HG02840 (cell line): ENCODE measurements around the gene ANKRD60.

ENCODE experiments used
- ATAC-seq: cut with Tn5 transposase; IDR thresholded peaks from one replicate; pipeline ENCODE4 v1.9.1; 2021; ENCODE audit warnings: mild to moderate bottlenecking, moderate library complexity, moderate number of reproducible peaks; ENCODE audit not compliant: unreplicated experiment, low FRiP score

ANKRD60 gene

DNA sequence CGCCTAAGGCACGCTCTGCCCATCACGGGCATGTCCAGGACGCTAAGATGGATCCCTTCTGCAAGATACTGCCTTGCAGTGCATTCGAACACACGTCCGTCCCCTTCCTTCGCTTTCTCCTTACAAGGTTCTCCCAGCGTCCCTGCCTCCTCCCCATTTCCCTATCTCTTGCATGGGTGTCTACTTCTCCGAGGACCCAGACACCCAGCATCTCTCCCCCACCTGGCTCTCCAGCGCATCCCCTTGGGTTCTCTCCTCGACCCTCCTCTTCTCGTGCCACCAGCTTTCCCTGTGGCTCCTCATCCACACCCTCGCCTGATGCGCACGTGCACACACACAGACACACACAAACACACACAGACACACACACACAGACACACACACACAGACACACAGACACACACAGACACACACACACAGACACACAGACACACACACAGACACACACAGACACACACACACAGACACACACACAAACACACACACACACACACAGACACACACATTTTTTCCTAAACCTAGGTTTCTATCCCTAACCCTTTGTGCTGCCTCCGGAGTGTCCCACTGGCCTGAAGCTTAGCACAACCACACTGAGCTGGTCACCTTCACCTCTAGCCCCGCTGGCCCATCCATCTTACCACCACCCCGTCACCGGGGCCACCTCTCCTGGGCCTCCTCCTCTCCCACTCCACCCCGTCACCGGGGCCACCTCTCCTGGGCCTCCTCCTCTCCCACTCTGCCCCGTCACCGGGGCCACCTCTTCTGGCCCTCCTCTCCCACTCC is 31.9 kb downstream of the ANKRD60 start:
- no peak for ATAC-seq

DNA sequence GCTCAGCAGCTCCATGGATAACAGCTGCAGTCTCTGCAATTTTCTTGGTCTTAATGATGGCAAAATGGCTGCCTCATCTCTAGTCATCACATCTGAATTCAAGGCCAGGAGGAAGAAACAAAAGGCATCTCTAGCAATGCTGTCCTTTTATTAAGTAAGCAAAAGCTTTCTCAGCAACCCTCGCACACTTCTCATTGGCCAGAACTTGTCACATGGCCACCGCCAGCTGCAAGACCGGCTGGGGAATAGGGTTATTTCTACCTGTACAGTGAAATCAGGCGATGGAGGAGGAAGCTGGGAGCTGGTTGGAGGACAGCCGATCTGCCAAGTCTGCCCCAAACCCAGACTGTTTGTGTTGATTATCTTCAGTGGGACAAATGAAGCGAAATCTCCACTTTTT is 33.4 kb downstream of the ANKRD60 start:
- ATAC-seq: no peak

DNA sequence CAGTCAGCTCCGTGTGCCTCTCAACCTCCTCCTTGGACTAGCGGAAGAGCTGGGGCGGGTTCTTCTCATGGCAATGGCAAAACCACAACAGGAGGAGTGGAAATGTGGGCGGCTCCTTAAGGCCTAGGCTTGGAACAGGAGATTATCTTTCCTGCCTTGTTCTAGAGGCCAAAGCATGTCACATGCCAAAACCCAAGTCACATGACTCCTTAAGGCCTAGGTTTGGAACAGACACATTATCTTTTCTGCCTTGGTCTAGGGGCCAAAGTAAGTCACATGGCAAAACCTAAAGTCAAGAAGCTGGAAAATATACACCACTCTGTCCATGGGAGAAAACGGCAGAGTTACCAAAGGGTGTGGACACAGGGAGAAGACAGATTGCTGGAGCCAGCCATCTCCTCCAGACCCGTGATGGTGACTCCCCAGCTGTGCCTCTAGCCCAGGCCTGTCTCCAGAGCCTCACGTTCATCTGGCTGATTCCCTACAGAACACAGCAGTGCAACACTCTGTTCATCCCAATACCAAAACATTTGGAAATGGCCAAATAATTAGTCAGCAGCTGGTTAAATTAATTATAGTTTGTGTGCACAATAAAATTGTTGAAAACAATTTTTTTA is 34.2 kb downstream of the ANKRD60 start:
- no peak for ATAC-seq

- no peak for ATAC-seq
Measured at GRCh38 chr20:58192567-58192966, 35.9 kb downstream of the ANKRD60 start.

- ATAC-seq: no peak
Measured at GRCh38 chr20:58192065-58192464, 36.4 kb downstream of the ANKRD60 start.

DNA sequence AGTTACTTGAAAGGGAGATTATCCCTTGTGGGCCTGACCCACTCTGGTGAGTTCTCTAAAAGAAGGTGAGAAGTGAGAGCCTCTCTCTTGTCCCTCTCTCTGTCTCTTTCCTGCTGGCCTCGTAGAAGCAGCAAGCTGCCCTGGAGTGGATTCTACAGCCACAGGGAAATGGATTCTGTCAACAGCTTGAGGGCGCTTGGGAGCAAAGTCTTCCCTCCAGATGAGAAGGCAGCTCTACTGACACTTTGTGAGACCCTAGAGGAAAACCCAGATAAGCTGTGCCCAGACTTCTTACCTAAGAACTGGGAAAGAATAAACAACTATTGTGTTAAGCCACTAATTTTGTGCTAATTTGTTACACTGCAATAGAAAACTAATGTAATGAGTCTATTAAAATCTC is 39.9 kb downstream of the ANKRD60 start:
- no peak for ATAC-seq

- ATAC-seq: no peak
Measured at GRCh38 chr20:58184984-58185383, 43.5 kb downstream of the ANKRD60 start.

- ATAC-seq: no peak
Measured at GRCh38 chr20:58184063-58184462, 44.4 kb downstream of the ANKRD60 start.

GRCh38 chr20:58182521-58183140 is 45.8 kb downstream of the ANKRD60 start:
- ATAC-seq: no peak

DNA sequence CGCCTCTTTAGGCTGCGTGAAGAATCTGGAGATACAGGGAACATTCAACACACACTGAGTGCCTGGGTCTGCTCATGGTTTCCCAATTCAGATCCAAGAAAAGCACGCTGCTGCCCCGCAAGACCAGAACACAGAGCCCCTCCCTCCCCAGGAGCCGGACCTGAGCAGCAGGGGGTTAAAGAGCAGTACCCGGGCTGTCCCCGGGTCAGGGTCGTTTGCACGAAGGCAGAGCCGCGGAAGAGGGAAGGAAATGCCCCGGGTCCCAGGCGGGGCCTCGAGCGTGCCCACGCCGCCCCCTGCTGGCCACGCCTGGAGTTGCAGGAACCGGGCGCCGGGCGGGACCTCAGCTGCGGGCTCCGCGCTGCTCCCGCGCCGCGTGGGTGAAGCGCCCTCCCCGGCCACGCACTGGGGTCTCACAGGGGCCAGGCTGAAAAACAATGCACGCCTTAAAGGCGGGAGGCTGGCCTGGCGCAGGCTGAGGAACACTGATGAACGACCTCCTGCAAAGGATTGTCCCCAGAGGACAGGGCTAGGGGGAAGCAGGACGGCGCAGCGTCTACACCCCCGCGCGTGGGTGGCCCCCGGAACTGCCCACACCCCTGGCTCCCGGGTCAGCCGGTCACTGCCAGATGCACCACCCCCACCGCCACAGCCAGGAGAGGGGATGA is 48.9 kb downstream of the ANKRD60 start:
- ATAC-seq: no peak

GRCh38 chr20:58179083-58179431 is 49.4 kb downstream of the ANKRD60 start:
- ATAC-seq: no peak

DNA sequence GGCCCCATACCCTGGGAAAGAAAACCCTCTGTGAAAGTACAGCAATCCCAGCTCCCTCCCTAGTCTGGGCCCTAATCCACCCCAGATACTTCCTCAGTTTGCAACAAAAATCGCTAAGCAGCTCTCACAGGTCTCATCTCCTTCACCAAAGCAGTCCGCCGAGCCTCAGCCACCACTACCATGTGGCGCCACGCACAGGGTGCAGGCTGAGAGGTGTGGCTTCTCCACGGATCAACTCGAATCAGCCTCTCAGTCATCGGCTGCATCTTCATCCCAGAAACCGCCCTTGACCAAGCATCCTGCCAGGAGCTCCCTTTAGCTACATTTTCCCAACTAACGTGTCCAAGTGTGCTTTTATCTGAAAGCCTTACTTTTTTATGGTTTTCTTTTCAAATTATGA is 50.7 kb downstream of the ANKRD60 start:
- no peak for ATAC-seq

DNA sequence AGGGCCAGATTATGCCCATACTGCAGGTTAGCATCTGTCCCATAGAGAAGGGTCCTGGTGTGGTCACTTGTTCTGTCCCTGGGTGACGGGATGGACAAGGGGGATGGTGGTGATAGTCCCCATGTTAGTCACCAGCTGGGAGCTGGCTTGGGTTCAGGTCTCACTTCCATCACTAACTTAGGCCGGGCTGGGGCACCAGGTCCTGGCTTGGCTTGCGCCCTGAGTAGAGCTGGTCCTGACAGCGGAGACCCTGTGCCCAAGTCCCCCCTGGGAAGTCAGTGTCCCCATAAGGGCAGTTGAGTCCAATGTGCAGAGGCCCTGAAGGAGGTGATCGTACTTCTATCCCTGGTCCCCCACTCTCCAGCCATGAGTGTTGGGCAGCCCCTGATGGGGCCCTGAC is 52.6 kb downstream of the ANKRD60 start:
- no peak for ATAC-seq

GRCh38 chr20:58175425-58175824 is 53.0 kb downstream of the ANKRD60 start:
- ATAC-seq: no peak

DNA sequence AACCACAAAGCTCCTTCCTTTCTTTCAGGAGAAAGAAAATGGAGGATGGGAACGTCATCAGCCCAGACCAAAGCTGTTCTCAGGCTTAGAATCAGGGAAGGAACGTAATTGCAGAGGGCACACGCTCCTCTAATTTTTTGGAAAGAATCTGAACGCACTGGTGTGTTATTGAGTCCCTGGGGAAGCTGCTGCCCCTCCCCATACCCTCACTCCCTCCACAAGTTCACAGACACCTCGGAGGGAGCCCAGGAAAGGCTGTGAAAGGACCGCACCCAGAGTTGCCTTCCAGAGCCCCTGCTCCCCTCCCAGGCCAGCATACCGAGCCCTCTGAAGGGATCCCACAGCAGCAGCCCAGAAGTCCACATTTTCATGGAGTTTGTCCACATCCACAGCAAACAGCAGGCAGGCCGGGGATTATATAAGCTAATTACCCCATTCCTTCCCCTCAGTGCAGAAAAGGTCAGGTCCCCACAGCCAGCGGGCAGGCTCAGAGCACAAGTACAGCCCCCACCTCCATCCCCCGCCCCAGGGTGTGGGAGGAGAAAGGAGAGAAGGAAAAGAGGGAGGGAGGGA is 53.7 kb downstream of the ANKRD60 start:
- no peak for ATAC-seq

DNA sequence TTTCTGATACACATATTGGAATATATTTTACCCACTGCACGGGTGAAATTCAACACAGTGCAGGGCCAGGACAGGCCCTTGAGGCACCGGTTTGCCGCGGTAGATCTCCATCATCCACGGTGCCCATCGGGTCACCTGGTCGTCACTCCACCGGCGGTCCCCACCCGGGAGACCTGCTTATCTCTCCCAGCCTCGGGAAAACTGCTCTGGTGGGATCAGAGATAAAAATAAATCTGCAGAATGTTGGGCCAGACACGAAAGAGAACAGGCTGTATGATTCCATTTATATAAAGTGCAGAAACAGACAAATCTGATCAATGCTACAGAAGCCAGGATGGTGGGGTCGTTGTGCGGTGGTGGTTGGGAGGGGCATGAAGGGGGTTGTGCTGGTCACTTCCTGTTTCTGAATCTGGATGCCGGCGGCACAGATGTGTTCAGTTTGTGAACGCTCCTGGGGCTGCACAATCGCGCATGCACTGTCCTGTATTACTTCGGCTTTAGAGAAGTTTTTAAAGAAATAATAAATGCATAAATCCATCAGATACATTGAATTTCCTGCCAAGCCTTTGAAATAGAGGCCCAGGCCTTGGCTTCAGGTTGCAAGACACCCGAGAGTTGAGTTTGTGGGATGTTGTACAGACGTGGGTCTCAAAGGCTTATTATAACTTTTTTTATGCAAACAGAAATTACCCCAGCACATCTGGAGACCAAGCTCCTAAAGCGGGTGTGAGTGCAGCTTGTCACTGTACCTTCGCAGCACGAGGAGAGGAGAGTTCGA is 54.3 kb downstream of the ANKRD60 start:
- ATAC-seq: no peak

GRCh38 chr20:58173091-58173490 is 55.4 kb downstream of the ANKRD60 start:
- ATAC-seq: no peak

DNA sequence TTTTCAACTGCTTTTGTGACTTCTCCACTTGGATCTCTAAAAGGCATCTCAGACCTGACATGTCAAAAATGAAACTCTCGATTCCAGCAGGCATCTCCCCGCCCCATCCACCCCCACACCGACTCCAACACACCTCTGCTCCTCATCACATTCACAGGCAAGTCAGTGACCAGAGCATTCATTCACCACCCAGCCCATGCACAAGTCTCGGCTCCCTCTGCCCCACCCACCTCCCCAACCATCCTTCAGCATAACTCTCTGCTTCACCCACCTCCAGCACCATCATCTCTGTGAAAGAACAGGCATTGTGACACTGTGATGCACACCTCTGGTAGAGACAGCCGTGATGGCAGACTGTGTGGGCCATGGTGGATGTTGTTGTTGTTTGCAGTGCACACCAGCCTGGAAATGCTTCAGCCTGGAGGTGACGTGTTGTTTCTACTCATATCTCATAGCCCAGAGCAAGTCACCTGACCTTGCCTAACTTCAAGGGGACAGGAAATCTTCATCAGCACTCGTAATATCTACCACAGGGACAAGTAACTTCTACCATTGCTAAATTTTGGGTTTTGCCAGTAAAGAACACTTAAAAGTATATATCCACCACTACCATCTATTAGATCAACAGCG is 56.5 kb downstream of the ANKRD60 start:
- ATAC-seq: no peak

DNA sequence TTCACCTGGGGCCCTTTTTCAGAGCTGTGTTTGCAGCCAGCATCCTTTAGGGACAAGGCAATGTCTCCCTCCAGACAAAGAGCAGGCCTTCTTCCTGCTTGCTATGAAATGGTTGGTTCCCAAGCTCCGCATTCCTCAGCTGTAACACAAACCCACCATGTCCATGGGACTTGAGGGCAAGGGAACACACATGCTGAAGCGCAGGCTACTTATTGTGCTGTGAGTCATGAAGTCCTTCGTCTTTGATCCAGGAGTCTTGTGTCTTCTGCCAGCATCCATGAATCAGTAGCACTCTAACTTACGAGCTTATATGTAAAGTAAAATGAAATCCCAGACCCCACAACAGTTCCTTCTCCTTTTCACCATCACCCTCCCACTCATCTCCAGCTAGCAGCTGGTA is 59.0 kb downstream of the ANKRD60 start:
- no peak for ATAC-seq

DNA sequence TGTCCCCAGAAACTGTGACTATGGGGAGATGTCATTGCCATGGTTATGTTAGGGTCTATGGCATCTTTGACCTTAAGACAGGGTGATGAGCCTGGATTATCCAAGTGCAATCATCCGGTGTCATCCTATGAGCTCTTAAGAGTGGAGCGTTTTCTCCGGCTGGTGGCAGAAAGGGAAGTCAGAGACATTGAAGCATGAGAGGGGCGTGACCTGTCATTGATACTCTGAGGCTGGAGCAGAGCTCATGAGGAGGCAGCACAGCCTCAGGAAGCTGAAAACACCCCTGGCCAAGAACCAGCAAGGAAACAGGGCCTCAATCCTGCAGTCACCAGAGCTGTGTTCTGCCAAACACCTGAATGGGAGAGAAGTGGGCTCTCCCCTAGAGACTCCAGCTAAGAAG is 59.6 kb downstream of the ANKRD60 start:
- ATAC-seq: no peak
